ENCODE results near the gene SAMD4B. TPM values are rescaled to one million over a fixed set of nuclear protein-coding genes. Genes with fewer than 3 reads are reported as not detected.
"Not testable (repeated sequence)": the region's sequence is repeated elsewhere in the genome, so short reads cannot be mapped to it uniquely, and the experiment has no call there.

The SAMD4B gene
- total and polyA plus RNA-seq, 2 of the 8 experiments (the other 6 are each of a cell fraction or from before 2014, with no cell fraction given), result 137 to 158 TPM

DNA sequence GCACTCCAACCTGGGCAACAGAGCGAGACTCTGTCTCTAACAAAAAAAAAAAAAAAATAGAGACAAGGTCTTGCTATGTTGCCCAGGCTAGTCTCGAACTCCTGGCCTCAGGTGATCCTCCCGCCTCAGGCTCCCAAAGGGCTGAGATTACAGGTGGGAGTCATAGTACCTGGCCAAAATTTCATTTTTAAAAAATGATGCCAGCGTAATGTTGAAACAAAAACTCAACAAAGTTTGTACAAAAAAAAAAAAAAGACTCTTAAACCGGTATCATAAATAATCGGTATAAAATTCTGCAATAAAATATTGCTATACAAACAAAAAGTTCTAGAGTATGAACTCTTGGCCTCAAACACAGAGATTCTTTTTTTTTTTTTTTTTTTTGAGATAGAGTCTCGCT lies 9.9 kb upstream of the SAMD4B start (continued):
- TF ChIP-seq BCL11A (IDR thresholded peaks at IDR 0.05; ENCODE audit: low read depth in 2 of 2, low read length in 2 of 2), result no peak
- no peak for TF ChIP-seq SIX5 (IDR thresholded peaks at IDR 0.05; ENCODE audit: low read depth, low read length)
- TF ChIP-seq POLR2A (IDR thresholded peaks at IDR 0.05; ENCODE audit: control extremely low read depth in 1 of 2, low read depth in 2 of 2, low read length in 2 of 2), result no peak
- TF ChIP-seq CTBP2 (IDR thresholded peaks at IDR 0.05; ENCODE audit: borderline replicate concordance, insufficient read depth, insufficient read length, low read length), result no peak
- TF ChIP-seq ZNF274 (IDR thresholded peaks at IDR 0.05; ENCODE audit: borderline replicate concordance, extremely low read depth, low read length), result no peak
- no peak for TF ChIP-seq RAD21 (IDR thresholded peaks at IDR 0.05 in 1 of 2, conservative IDR thresholded peaks at IDR 0.05 in 1 of 2; ENCODE audit: low read depth in 2 of 2, low read length in 2 of 2)

DNA sequence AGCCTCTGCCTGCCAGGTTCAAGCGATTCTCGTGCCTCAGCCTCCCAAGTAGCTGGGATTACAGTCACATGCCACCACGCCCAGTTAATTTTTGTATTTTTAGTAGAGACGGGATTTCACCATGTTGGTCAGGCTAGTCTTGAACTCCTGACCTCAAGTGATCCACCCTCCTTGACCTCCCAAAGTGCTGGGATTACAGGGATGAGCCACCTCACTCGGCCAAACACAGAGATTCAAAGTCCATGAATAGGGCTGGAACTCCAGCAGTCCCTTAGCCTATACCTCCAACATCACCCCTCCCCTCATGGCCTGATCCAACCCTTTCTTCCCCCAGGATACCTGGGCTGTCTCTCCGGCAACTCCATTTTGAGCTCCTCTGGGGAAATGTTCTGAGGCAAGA lies 9.5 kb upstream of the SAMD4B start:
- not testable (repeated sequence) for H3K79me2 ChIP-seq (ENCODE audit: control insufficient read depth in 1 of 2, insufficient read depth in 2 of 2, low read length in 2 of 2); H4K5ac ChIP-seq (ENCODE audit: insufficient read length, low read depth, low read length); H2BK15ac ChIP-seq (ENCODE audit: low read length); H3K4ac ChIP-seq (replicated peaks; ENCODE audit: insufficient read length, low read depth, low read length); H4K91ac ChIP-seq (replicated peaks; ENCODE audit: insufficient read length, low read length); H3K9ac ChIP-seq (replicated peaks in 1 of 4; ENCODE audit: extremely low read depth in 1 of 4, low read depth in 3 of 4, low read length in 3 of 4); H2BK12ac ChIP-seq (ENCODE audit: low read depth, low read length); H2AFZ ChIP-seq (ENCODE audit: low read length); H4K20me1 ChIP-seq (replicated peaks in 1 of 2; ENCODE audit: control insufficient read depth in 1 of 2, insufficient read depth in 2 of 2, low read length in 2 of 2); H3K79me1 ChIP-seq (ENCODE audit: low read depth, low read length); FAIRE-seq; H2BK20ac ChIP-seq (ENCODE audit: low read length); H3K23me2 ChIP-seq (ENCODE audit: low read depth, low read length); H3K27ac ChIP-seq (ENCODE audit: low read depth, low read length); H3K18ac ChIP-seq (ENCODE audit: extremely low read depth, low read length); H3K4me1 ChIP-seq (replicated peaks in 1 of 4; ENCODE audit: control insufficient read depth in 3 of 4, insufficient read depth in 4 of 4, low read length in 3 of 4); H2BK5ac ChIP-seq (ENCODE audit: low read depth, low read length); H3K4me3 ChIP-seq (ENCODE audit: extremely low read depth in 1 of 4, insufficient read depth in 2 of 4, low read depth in 3 of 4, low read length in 4 of 4); H4K8ac ChIP-seq (ENCODE audit: extremely low read depth, insufficient read depth, low read length); DNase-seq (ENCODE audit: low read depth in 1 of 2, low spot score in 2 of 2); H3K27me3 ChIP-seq (replicated peaks in 1 of 4; ENCODE audit: control insufficient read depth in 3 of 4, extremely low read depth in 1 of 4, insufficient read depth in 3 of 4, low read length in 3 of 4); H2BK120ac ChIP-seq (replicated peaks; ENCODE audit: low read depth, low read length); H2AK5ac ChIP-seq (ENCODE audit: low read depth, low read length); H3K9me3 ChIP-seq (ENCODE audit: insufficient read depth in 2 of 2, low read depth in 1 of 2, low read length in 1 of 2); H3K23ac ChIP-seq (ENCODE audit: insufficient read length); H3K14ac ChIP-seq (ENCODE audit: insufficient read length); H3K4me2 ChIP-seq (ENCODE audit: insufficient read depth in 1 of 2, low read depth in 2 of 2, low read length in 2 of 2); H3K56ac ChIP-seq (replicated peaks; ENCODE audit: insufficient read length, low read depth, low read length); H3K36me3 ChIP-seq (ENCODE audit: control insufficient read depth in 2 of 4, insufficient read depth in 4 of 4, low read length in 3 of 4)
- ChIA-PET POLR2A (ENCODE audit: partially characterized antibody) (interaction anchor here (0.8 kb wide), 1 partner anchor 65 kb away, joined by 3 read pairs; no protein-coding TSS in a partner anchor), CTCF (ENCODE audit: partially characterized antibody) (interaction anchor here (0.6 to 11.7 kb wide), 5 partner anchors 21 to 201 kb away, joined by 3 to 85 read pairs (median 4); no protein-coding TSS in a partner anchor)
- 89% methylated on average over 6 of the region's 6 CpGs; no CpG with 5 or more reads in 1 of the 2 experiments for WGBS, 2 experiments (ENCODE audit: extremely low coverage in 1 of 2, insufficient coverage in 1 of 2, insufficient read length in 1 of 2, insufficient replicate concordance in 2 of 2, low coverage in 1 of 2, low lambda C conversion rate in 2 of 2, missing lambda C conversion rate in 1 of 2)

All from H1 (cell line).